ENCODE data around the gene EVC2.

EVC2 gene

GRCh38 chr4:5710065-5710960 is 2.0 kb upstream of the EVC2 start:
- no peak for DNase-seq

- DNase-seq: no peak
These were observed 832 bp upstream of the EVC2 start for GRCh38 chr4:5709207-5709575.

GRCh38 chr4:5707778-5708448 is 446 bp downstream of the EVC2 start:
- DNase-seq: no peak

GRCh38 chr4:5707366-5707765 is 993 bp downstream of the EVC2 start:
- no peak for DNase-seq

- DNase-seq: no peak
These were observed 1.7 kb downstream of the EVC2 start for GRCh38 chr4:5706486-5707290.

- DNase-seq: no peak
These were observed 2.6 kb downstream of the EVC2 start for GRCh38 chr4:5705647-5706320.

GRCh38 chr4:5704276-5704675 is 4.1 kb downstream of the EVC2 start:
- no peak for DNase-seq

- DNase-seq: no peak
These were observed 4.5 kb downstream of the EVC2 start for GRCh38 chr4:5703831-5704230.

- DNase-seq: no peak
These were observed 6.4 kb downstream of the EVC2 start for GRCh38 chr4:5701971-5702370.

- no peak for DNase-seq
These were observed 7.9 kb downstream of the EVC2 start for GRCh38 chr4:5700459-5700858.

- no peak for DNase-seq
These were observed 12.0 kb downstream of the EVC2 start for GRCh38 chr4:5696341-5696740.

- no peak for DNase-seq
These were observed 14.5 kb downstream of the EVC2 start for GRCh38 chr4:5693871-5694270.

GRCh38 chr4:5691491-5692132 is 16.7 kb downstream of the EVC2 start:
- no peak for DNase-seq

GRCh38 chr4:5689065-5689464 is 19.3 kb downstream of the EVC2 start:
- DNase-seq: no peak

GRCh38 chr4:5686338-5686737 is 22.0 kb downstream of the EVC2 start:
- no peak for DNase-seq

GRCh38 chr4:5685296-5685695 is 23.1 kb downstream of the EVC2 start:
- no peak for DNase-seq

- no peak for DNase-seq
These were observed 24.8 kb downstream of the EVC2 start for GRCh38 chr4:5683566-5683965.

- no peak for DNase-seq
These were observed 29.4 kb downstream of the EVC2 start for GRCh38 chr4:5678977-5679376.

- no peak for DNase-seq
These were observed 31.6 kb downstream of the EVC2 start for GRCh38 chr4:5676763-5677162.

GRCh38 chr4:5666741-5667140 is 41.6 kb downstream of the EVC2 start:
- DNase-seq: no peak

GRCh38 chr4:5664778-5665177 is 43.6 kb downstream of the EVC2 start:
- DNase-seq: no peak

- no peak for DNase-seq
These were observed 45.8 kb downstream of the EVC2 start for GRCh38 chr4:5662555-5662954.

- no peak for DNase-seq
These were observed 47.1 kb downstream of the EVC2 start for GRCh38 chr4:5661237-5661636.
